GM23248 (cell line): Measurements from ENCODE around the gene SLC44A5. TPM values are rescaled to one million over a fixed set of nuclear protein-coding genes. Genes with fewer than 3 reads are reported as not detected.
"Not testable (repeated sequence)": the region's sequence is repeated elsewhere in the genome, so short reads cannot be mapped to it uniquely, and the experiment has no call there.

ENCODE experiments used
- DNase-seq: peaks from one replicate; pipeline ENCODE4 v3.0.0-alpha.2; 2015
- H2AFZ ChIP-seq: fragments of 200-600 bp; sonication (generic); 2 replicates; pipeline ENCODE4 v1.6.1; 2016; ENCODE audit warnings: antibody characterized with exemption
- H3F3A ChIP-seq: fragments of 200-600 bp; sonication (generic); 2 replicates; pipeline ENCODE4 v1.6.1; 2016; ENCODE audit warnings: mild to moderate bottlenecking, antibody characterized with exemption, mixed run types; ENCODE audit not compliant: insufficient read depth
- H3K27ac ChIP-seq: fragments of 200-600 bp; sonication (generic); 2 replicates; pipeline ENCODE4 v1.5.1; 2016; ENCODE audit warnings: mild to moderate bottlenecking
- H3K27me3 ChIP-seq: fragments of 200-600 bp; sonication (generic); replicated peaks from 2 replicates; pipeline ENCODE4 v1.6.1; 2016; ENCODE audit warnings: mild to moderate bottlenecking; ENCODE audit not compliant: insufficient read depth
- H3K36me3 ChIP-seq: fragments of 200-600 bp; sonication (generic); 2 replicates; pipeline ENCODE4 v1.6.1; 2016; ENCODE audit warnings: low read depth, mild to moderate bottlenecking
- H3K4me1 ChIP-seq: fragments of 200-600 bp; sonication (generic); 2 replicates; pipeline ENCODE4 v1.6.1; 2016; ENCODE audit warnings: mild to moderate bottlenecking; ENCODE audit not compliant: insufficient read depth
- H3K4me2 ChIP-seq: fragments of 200-600 bp; sonication (generic); one replicate; pipeline ENCODE4 v1.6.1; 2016; ENCODE audit warnings: mild to moderate bottlenecking; ENCODE audit not compliant: unreplicated experiment
- H3K4me3 ChIP-seq: fragments of 200-600 bp; sonication (generic); 2 replicates; pipeline ENCODE4 v1.5.1; 2016; ENCODE audit warnings: mild to moderate bottlenecking
- H3K79me2 ChIP-seq: fragments of 200-600 bp; sonication (generic); 2 replicates; pipeline ENCODE4 v1.6.1; 2016; ENCODE audit warnings: mild to moderate bottlenecking; ENCODE audit not compliant: insufficient read depth
- H3K9ac ChIP-seq: fragments of 200-600 bp; sonication (generic); 2 replicates; pipeline ENCODE4 v1.6.1; 2016; ENCODE audit warnings: mild to moderate bottlenecking
- H3K9me2 ChIP-seq: fragments of 200-600 bp; sonication (generic); 2 replicates; pipeline ENCODE4 v1.6.1; 2016; ENCODE audit warnings: mixed run types, mild to moderate bottlenecking, moderate library complexity; ENCODE audit not compliant: insufficient read depth
- H3K9me3 ChIP-seq: fragments of 200-600 bp; sonication (generic); one replicate; pipeline ENCODE4 v1.6.1; 2017; ENCODE audit warnings: low read depth
- H4K20me1 ChIP-seq: fragments of 200-600 bp; sonication (generic); 2 replicates; pipeline ENCODE4 v1.6.0; 2016; ENCODE audit not compliant: insufficient read depth
- EZH2 ChIP-seq: fragments of 200-600 bp; sonication (generic); IDR thresholded peaks from 2 replicates; pipeline ENCODE4 v1.6.1; 2018; ENCODE audit warnings: antibody characterized with exemption, mild to moderate bottlenecking; ENCODE audit not compliant: insufficient read depth, poor library complexity, severe bottlenecking
- EZH2phosphoT487 ChIP-seq: fragments of 200-600 bp; sonication (generic); IDR thresholded peaks from 2 replicates; pipeline ENCODE4 v1.6.1; 2018; ENCODE audit warnings: antibody characterized with exemption, moderate library complexity, mild to moderate bottlenecking, low read depth; ENCODE audit not compliant: insufficient read depth
- WGBS, 2 experiments: methylation state at CpG; one replicate each; pipeline ENCODE4 v1.1.6; 2015 to 2017; ENCODE audit warnings: low lambda C conversion rate in 2 of 2, low coverage in 1 of 2; ENCODE audit errors: missing lambda C conversion rate in 2 of 2; 5-methylcytosine and 5-hydroxymethylcytosine counted together
- in situ Hi-C: fragments of 300-500 bp; cut with MboI; formaldehyde crosslinking; loops from 2 replicates; pipeline ENCODE4 v1.15.0; 2020
- polyA plus RNA-seq: library from polyadenylated mRNA; unstranded; fragments of >200 nt; fragmentation: Nextera tagmentation; extraction: Ambion mirVana; gene quantifications from 2 replicates; pipeline ENCODE4 v1.2.1, GENCODE V29; 2016
- total RNA-seq: library from RNA; depleted of rRNA; stranded (reverse); fragments of >200 nt; shearing (Covaris generic); gene quantifications from 2 replicates; pipeline ENCODE4 v1.2.3, GENCODE V29; 2014

SLC44A5 gene
- total and polyA plus RNA-seq, 2 experiments from 2014 or later = not detected

GRCh38 chr1:75396745-75397144 lies 214.2 kb downstream of the SLC44A5 start:
- no peak for TF ChIP-seq EZH2
- no peak for TF ChIP-seq EZH2phosphoT487
- H3K36me3 ChIP-seq = no peaks in the 10 kb centered on the region

DNA sequence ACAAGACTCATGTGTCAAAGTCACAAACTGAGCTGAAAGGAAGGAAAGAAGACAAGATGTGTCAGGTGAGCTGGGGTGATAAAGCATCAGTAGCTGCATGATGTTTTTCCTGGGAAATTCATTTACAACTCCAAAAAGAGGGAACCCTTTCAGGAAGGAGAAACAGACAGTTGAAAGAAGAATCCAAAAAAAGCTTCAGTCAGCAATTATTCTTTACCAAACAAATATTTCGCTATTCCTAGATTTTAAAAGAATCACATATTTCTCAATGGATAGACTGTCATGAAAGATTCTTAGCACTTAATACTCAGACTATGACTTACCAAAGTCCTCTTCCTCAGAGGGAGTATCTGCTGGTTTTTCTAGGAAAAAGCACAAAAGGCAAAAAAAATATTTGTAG lies 214.7 kb downstream of the SLC44A5 start:
- in situ Hi-C loops = no loop called here
- Histone ChIP-seq H3K9me3 (no peaks in the 10 kb centered on the region), H3K79me2 (no peaks in the 10 kb centered on the region), H3K27ac (no peak overlapping the region), H3K4me2 (no peak overlapping the region), H3K9ac (no peak overlapping the region), H3K36me3 (no peaks in the 10 kb centered on the region), H3F3A (no peaks in the 10 kb centered on the region), H3K4me3 (no peak overlapping the region), H2AFZ (no peak overlapping the region), H4K20me1 (no peaks in the 10 kb centered on the region), H3K27me3 (no peaks in the 10 kb centered on the region), H3K9me2 (no peaks in the 10 kb centered on the region), H3K4me1 (no peaks in the 10 kb centered on the region)
- TF ChIP-seq EZH2 = no peak
- no peak for TF ChIP-seq EZH2phosphoT487
- no peak for DNase-seq
- WGBS, 2 experiments = 28 to 35% methylated on average over 1 of the region's 1 CpG

More at GRCh38 chr1:75396745-75397144, 214.2 kb downstream of the SLC44A5 start:
- in situ Hi-C loops = no loop called here
- Histone ChIP-seq H3K4me2 (no peak overlapping the region), H3K27me3 (no peaks in the 10 kb centered on the region), H3F3A (no peaks in the 10 kb centered on the region), H3K27ac (no peak overlapping the region), H3K9me3 (no peaks in the 10 kb centered on the region), H4K20me1 (no peaks in the 10 kb centered on the region), H3K79me2 (no peaks in the 10 kb centered on the region), H3K9me2 (no peaks in the 10 kb centered on the region), H3K4me1 (no peaks in the 10 kb centered on the region), H3K9ac (no peak overlapping the region), H3K4me3 (no peak overlapping the region), H2AFZ (no peak overlapping the region)
- WGBS, 2 experiments = 10 to 13% methylated on average over 1 of the region's 1 CpG
- DNase-seq = no peak

GRCh38 chr1:75394386-75395139 lies 216.4 kb downstream of the SLC44A5 start:
- no peaks in the 10 kb centered on the region for H3F3A ChIP-seq
- H3K36me3 ChIP-seq = no peaks in the 10 kb centered on the region
- no peaks in the 10 kb centered on the region for H3K9me2 ChIP-seq
- H3K4me2 ChIP-seq = no peak overlapping the region
- H2AFZ ChIP-seq = no peak overlapping the region
- WGBS, 2 experiments = 13 to 22% methylated on average over 3 of the region's 3 CpGs
- H3K27me3 ChIP-seq = no peaks in the 10 kb centered on the region
- no peaks in the 10 kb centered on the region for H3K4me1 ChIP-seq
- H3K9ac ChIP-seq = no peak overlapping the region
- H3K27ac ChIP-seq = no peak overlapping the region
- no peak for TF ChIP-seq EZH2
- no peak for TF ChIP-seq EZH2phosphoT487
- no peaks in the 10 kb centered on the region for H4K20me1 ChIP-seq
- H3K4me3 ChIP-seq = no peak overlapping the region
- DNase-seq = no peak
- H3K79me2 ChIP-seq = no peaks in the 10 kb centered on the region
- H3K9me3 ChIP-seq = no peaks in the 10 kb centered on the region
- in situ Hi-C loops = no loop called here

DNA sequence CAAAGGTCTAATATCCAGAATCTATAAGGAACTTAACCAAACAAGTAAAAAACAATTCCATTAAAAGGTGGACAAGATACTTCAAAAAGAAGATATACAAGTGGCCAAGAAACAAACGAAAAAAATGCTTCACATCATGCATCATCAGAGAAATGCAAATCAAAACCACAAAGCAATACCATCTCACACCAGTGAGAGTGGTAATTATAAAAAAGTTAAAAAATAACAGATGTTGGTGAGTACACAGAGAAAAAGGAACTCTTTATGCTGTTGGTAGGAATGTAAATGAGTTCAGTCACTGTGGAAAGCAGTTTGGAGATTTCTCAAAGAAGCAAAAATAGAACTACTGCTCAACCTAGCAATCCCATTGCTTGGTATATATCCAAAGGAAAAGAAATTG lies 218.6 kb downstream of the SLC44A5 start:
- Histone ChIP-seq H3K4me1 (no peaks in the 10 kb centered on the region), H3K36me3 (no peaks in the 10 kb centered on the region), H3K27me3 (no peaks in the 10 kb centered on the region), H3K4me2 (no peak overlapping the region), H3K4me3 (no peak overlapping the region), H3F3A (no peaks in the 10 kb centered on the region), H3K27ac (no peak overlapping the region), H3K9me3 (no peaks in the 10 kb centered on the region), H2AFZ (no peak overlapping the region), H3K79me2 (no peaks in the 10 kb centered on the region), H4K20me1 (no peaks in the 10 kb centered on the region), H3K9ac (no peak overlapping the region), H3K9me2 (no peaks in the 10 kb centered on the region)
- DNase-seq = no peak
- 0% methylated on average over 1 of the region's 1 CpG for WGBS, 2 experiments
- in situ Hi-C loops = no loop called here
- TF ChIP-seq EZH2phosphoT487 (no peak), EZH2 (no peak)

DNA sequence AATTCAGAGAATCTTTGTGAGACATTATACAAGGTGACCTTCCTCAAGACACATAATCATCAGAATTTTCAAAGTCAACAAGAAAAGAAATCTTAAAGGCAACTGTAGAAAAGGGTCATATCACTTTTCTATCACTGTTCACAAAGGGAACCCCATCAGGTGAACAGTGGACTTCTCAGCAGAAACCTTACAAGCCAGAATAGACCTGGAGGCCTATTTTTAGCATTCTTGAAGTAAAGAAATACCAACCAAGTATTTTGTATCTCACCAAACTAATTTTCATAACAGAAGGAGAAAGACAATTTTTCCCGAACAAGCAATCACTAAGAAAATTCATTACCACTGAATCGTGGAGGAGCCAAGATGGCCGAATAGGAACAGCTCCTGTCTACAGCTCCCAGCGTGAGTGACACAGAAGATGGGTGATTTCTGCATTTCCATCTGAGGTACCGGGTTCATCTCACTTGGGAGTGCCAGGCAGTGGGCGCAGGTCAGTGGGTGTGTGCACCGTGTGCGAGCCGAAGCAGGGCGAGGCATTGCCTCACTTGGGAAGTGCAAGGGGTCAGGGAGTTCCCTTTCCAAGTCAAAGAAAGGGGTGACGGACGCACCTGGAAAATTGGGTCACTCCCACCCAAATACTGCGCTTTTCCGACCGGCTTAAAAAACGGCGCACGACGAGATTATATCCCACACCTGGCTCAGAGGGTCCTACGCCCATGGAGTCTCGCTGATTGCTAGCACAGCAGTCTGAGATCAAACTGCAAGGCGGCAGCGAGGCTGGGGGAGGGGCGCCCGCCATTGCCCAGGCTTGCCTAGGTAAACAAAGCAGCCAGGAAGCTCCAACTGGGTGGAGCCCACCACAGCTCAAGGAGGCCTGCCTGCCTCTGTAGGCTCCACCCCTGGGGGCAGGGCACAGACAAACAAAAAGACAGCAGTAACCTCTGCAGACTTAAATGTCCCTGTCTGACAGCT lies 235.2 kb downstream of the SLC44A5 start:
- H3K9me3 ChIP-seq, H3K36me3 ChIP-seq, H2AFZ ChIP-seq, H3K9ac ChIP-seq, H3K9me2 ChIP-seq, H3K4me2 ChIP-seq, H3K4me1 ChIP-seq, H4K20me1 ChIP-seq, H3K4me3 ChIP-seq, in situ Hi-C loops, H3K27ac ChIP-seq, DNase-seq, H3K79me2 ChIP-seq, H3F3A ChIP-seq, H3K27me3 ChIP-seq: not testable (repeated sequence)
- WGBS, 2 experiments = 48 to 64% methylated on average over 21 to 25 of the region's 25 CpGs
